C1 segment of cervical spinal cord (tissue), 14 donors: Measurements from ENCODE around the gene RAB11FIP4.

Experiments used
- DNase-seq, 14 donors: peaks; one replicate each; lab custom pipeline; 2025; lab: John Stamatoyannopoulos, UW

Gene RAB11FIP4

GRCh38 chr17:31387438-31387837 is 4.0 kb upstream of the RAB11FIP4 start:
- no peak for DNase-seq

- no peak for DNase-seq
Measured at GRCh38 chr17:31388351-31388750, 3.1 kb upstream of the RAB11FIP4 start.

- peak in 7 of 14 donors; percentile 14 to 65 (median 32) for DNase-seq
Measured at GRCh38 chr17:31388770-31389656, 2.5 kb upstream of the RAB11FIP4 start.

- no peak for DNase-seq
Measured at GRCh38 chr17:31389657-31390381, 1.7 kb upstream of the RAB11FIP4 start.

DNA sequence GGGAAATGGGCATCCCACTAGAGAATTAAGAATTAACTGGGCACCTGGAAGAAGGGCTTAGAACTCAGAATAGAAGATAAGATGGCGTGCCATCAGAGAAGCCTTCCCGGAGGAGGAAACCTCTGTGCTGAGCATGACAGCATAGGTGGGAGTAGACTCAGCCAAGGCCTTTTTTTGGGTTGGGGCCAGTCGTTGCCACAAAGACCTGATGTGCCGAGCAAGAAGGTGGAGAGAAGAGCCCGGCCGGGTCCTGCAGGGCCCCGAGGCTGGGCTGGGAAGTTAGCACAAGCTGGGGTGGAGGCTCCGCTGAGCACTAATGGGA is 1.1 kb upstream of the RAB11FIP4 start:
- peak in 1 of 14 donors; percentile 22 for DNase-seq

DNA sequence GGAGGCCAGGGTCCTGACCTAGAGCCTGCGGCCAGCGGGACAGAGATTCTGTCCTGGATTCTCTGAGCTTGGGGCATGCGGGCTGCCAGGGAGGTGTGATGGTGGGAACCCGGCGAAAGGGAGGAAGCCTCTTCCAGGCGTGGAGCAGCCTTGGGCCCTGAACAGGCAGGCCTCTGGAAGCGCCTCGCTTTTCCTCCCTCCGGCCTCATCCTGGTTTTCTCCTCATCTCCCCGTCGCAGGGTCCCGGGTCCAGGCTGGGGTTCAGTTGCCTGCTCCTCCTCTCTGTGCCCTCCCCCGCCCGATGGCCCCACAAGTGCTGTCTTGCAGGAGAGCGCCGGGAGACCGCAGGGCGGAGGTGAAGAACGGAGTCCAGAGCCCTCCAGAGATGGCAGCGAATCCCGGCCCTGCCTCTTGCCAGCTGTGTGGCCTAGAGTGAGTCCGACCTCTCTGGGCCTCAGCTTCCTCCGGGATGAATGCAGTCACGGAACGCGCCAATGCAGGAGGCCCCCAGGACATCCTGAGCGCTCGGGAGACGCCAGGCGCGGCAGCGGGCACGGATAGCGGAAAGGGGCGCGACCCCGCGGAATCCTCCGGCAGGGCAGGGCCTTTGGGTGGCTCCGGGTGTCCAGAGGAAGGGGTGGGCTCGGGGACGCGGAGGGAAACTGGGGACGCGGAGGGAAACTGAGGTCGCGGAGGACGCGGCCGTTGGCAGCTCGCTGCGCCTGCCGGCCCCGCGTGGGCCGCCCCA is 553 bp upstream of the RAB11FIP4 start:
- peak in 3 of 14 donors; percentile 37 to 46 (median 41) for DNase-seq

GRCh38 chr17:31392002-31392855 is 754 bp downstream of the RAB11FIP4 start:
- DNase-seq = peak in 6 of 14 donors; percentile 26 to 63 (median 44)

DNA sequence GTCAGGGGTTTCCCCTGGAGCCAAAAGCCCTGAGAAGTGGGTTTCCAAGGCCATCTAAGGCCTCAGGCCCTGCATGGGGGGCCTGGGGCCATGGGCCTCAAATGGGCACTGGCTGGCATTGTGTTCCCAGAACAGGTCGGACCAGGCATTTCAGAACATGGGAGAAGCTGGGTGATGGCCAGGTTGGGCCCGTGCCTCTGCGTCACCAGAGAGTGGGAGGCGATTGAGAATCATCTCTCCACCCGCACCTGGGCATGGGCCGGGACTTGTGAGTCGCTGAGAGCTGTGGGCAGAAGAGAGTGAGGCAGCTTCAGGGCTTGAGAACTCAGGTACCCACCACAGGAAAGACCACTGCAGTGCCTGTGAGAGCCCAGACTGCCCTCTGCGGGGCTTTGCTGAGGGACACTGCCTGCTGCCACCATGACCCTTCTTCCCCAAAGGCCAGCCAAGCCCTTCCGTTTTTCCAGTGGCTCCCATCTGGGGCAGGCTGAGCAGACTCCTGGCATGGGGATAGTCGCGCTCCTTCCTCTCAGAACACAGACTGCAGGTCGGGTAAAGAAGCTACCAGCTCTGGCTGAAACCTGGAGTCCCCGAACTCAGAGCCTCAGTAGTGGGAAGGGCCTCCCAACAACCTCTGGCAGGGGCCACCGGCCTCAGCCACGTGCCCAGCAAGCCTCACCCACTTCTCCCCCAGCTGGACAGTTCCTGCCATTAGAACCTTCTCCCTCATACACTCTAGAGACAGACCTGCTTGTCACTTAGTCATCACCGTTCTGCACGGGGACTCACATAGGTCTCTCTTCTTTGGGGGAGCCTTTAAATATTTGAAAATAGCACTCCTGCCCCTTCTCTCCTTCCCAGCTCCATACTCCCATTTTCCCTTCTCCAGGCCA is 1.6 kb downstream of the RAB11FIP4 start:
- peak in 1 of 14 donors; percentile 73 for DNase-seq

- peak in 1 of 14 donors; percentile 43 for DNase-seq
Measured at GRCh38 chr17:31393749-31394146, 2.3 kb downstream of the RAB11FIP4 start.

DNA sequence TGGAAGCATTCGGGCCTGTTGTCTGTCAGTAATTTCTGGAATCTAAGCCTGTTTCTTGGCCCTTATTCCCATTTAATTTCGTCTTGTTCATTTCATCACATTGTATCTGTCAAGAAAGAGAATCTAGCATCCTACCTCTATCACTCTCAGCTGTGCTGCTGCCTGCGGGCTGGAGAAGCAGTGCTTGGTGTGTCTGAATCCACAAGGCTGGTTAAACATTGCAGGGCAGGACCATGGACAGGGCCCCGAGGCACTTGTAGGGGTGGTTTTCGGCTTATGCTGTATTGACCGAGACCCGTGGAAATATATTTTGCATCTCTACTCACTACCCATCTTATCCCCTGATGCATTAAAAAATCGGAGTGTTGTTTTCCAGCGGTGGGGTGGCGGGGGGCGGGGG is 3.1 kb downstream of the RAB11FIP4 start:
- DNase-seq = peak in 7 of 14 donors; percentile 14 to 54 (median 26)

- DNase-seq = no peak
Measured at GRCh38 chr17:31397256-31397939, 5.9 kb downstream of the RAB11FIP4 start.

GRCh38 chr17:31398381-31399311 is 7.2 kb downstream of the RAB11FIP4 start:
- no peak for DNase-seq

DNA sequence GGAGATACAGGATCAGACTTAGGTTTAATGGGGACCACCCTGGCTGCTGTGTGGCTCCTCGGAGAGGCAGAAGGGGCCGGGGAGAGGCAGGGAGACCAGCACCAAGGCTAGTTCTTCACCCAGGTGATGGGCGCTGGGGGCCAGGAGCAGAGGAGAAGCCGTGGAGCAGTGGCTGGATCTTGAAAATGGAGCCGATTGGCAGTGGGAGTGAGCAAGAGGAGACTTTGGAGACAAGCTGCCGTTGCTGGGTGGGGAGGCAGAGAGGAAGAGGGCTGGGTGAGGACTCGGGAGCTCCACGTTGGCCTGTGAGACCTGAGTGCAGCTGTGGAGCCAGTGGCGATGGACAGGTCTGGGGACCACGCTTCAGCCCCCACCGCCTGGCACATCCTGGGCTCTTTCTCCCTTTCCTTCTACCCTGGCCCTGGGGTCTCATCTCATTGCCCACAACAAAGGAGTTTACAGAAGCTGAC is 9.0 kb downstream of the RAB11FIP4 start:
- no peak for DNase-seq

GRCh38 chr17:31401456-31402254 is 10.2 kb downstream of the RAB11FIP4 start:
- DNase-seq = peak in 1 of 14 donors; percentile 63

DNA sequence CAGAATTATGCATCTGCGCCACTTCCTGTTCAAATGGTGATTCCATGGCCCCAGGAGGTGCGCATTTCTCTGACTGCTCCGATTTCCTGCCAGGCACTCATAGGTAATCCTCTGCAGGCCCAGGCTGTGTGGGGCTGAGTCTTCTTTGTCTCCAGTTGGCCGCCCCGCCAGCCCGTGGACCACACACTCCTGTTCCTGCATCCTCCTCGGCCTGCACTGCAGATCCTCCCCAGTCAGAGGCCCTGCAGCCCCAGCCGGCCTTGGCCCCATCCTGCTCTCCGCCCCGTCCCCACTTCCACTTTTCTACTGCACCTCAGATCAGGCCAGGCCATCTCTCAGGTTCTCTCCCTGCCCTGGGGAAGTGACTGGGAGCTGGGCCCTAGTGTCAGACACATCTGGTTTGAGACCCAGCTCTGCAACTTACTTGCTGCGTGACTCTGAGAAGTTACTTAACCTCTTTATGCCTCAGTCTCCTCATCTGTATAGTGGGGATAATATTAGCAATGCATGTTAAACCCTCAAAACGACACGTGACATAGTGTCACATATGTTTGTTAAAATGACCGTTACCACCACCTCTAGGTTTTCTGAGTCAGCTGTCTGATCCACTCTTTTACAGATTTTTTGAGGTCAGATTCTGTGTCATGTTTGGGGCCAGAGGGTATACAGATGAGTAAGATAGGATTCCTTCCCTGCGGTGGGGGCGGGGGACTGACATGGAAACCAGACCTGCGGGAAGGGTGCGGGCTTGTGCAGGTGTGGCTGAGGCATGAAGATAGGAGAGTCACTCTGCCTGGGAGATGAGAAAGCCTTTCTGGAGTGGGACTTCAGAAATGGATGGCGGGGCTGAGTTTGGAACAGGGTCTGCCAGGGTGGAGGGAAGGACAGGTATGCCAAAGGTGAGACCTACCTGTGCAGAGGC is 12.8 kb downstream of the RAB11FIP4 start:
- DNase-seq = no peak

- DNase-seq = peak in 1 of 14 donors; percentile 19
Measured at GRCh38 chr17:31405890-31406371, 14.5 kb downstream of the RAB11FIP4 start.
